ENCODE measurements around the gene HELZ2. TPM values are rescaled to one million over a fixed set of nuclear protein-coding genes. Genes with fewer than 3 reads are reported as not detected.

HELZ2 gene
- total RNA-seq, 1 experiment from 2014 or later = 135 TPM

GRCh38 chr20:63539092-63539430, 35.0 kb downstream of the HELZ2 start:
- CTCF ChIA-PET = interaction anchor here (1.0 to 3.2 kb wide), 22 partner anchors 9 to 580 kb away, joined by 3 to 37 read pairs (median 8); partner anchors contain the start of genes ARFRP1, GMEB2, HELZ2 and PPDPF
- peaks cover 10% of the 10 kb centered on the region for H3K27me3 Mint-ChIP-seq (ENCODE audit: unreplicated experiment)
- TF ChIP-seq, protein P1, sequence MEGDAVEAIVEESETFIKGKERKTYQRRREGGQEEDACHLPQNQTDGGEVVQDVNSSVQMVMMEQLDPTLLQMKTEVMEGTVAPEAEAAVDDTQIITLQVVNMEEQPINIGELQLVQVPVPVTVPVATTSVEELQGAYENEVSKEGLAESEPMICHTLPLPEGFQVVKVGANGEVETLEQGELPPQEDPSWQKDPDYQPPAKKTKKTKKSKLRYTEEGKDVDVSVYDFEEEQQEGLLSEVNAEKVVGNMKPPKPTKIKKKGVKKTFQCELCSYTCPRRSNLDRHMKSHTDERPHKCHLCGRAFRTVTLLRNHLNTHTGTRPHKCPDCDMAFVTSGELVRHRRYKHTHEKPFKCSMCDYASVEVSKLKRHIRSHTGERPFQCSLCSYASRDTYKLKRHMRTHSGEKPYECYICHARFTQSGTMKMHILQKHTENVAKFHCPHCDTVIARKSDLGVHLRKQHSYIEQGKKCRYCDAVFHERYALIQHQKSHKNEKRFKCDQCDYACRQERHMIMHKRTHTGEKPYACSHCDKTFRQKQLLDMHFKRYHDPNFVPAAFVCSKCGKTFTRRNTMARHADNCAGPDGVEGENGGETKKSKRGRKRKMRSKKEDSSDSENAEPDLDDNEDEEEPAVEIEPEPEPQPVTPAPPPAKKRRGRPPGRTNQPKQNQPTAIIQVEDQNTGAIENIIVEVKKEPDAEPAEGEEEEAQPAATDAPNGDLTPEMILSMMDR (IDR thresholded peaks at IDR 0.05; ENCODE audit: unreplicated experiment) = no peak
- DNase-seq = no peak
- peaks cover 49% of the 10 kb centered on the region for H3K36me3 Mint-ChIP-seq (ENCODE audit: insufficient read depth, unreplicated experiment)
- H3K4me3 Mint-ChIP-seq (ENCODE audit: low read depth, unreplicated experiment) = peak overlapping the region; percentile 89
- peaks cover 58% of the 10 kb centered on the region for H3K4me1 Mint-ChIP-seq (ENCODE audit: low read depth, unreplicated experiment)
- intact Hi-C loops (cut with micrococcal nuclease; ENCODE audit: unreplicated experiment) = loop anchor here (2.0 to 5.0 kb wide), 5 partner anchors 38 to 433 kb away; partner anchors contain the start of genes GMEB2 and TPD52L2
- H3K9me3 Mint-ChIP-seq (ENCODE audit: low read depth, unreplicated experiment) = no peaks in the 10 kb centered on the region
- H3K27ac Mint-ChIP-seq (ENCODE audit: unreplicated experiment) = peak overlapping the region; percentile 84
- BruUV-seq (replicated peaks) = no TSS peak

DNA sequence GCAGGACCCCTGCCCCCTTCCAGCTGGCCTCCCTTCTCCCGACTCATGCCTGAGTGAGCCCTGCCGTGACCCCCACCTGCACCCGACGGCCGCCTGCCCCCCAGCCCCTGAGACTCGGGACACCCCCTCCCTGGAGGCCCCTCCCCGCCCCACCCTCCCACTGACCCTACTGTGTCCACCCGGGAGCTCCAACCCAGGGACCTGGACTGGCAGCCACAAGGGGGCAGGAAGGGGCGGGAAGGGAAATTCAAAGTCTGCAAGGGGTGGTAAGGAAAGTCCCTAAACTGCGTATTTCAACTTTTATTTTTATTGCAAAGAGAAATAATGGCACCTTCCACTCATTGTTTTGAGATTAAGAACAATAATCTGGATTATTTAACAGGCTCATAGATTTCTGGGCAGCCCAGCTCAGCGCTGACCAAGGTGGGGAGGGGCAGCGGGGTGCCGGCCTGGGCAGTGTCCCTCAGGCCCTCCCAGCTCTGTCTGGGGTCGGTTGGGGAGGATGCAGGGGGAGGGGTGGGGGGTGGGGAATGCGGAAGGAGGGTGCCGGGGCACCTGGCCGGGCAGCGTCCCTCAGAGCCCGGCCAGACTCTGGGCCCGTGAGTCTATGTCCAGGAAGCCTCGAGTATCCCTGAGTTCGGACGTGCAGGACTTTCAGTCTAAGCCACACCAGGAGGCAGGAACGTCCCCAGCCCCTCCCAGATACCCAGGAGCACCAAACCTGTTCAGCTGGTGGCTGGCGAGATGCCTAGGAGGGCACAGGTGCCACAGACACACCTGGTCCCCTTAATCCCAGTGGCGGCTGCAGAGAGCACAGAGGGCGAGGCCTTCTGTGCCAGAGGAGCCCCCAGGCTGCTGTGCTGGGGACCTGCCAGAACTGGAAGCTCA, 35.6 kb downstream of the HELZ2 start:
- peaks cover 55% of the 10 kb centered on the region for H3K36me3 Mint-ChIP-seq (ENCODE audit: insufficient read depth, unreplicated experiment)
- intact Hi-C loops (cut with micrococcal nuclease; ENCODE audit: unreplicated experiment) = loop anchor here (2.0 to 5.0 kb wide), 5 partner anchors 39 to 434 kb away; partner anchors contain the start of genes GMEB2 and TPD52L2
- H3K9me3 Mint-ChIP-seq (ENCODE audit: low read depth, unreplicated experiment) = no peaks in the 10 kb centered on the region
- H3K4me1 Mint-ChIP-seq (ENCODE audit: low read depth, unreplicated experiment) = peaks cover 58% of the 10 kb centered on the region
- BruUV-seq (replicated peaks) = no TSS peak
- TF ChIP-seq, protein P1 (IDR thresholded peaks at IDR 0.05; ENCODE audit: unreplicated experiment) = no peak
- CTCF ChIA-PET = interaction anchor here (0.7 to 3.2 kb wide), 44 partner anchors 8 to 586 kb away, joined by 3 to 37 read pairs (median 5); partner anchors contain the start of genes ARFRP1, GMEB2, HELZ2 and PPDPF
- H3K27me3 Mint-ChIP-seq (ENCODE audit: unreplicated experiment) = peaks cover 4% of the 10 kb centered on the region
- DNase-seq = peak; percentile 97
- H3K27ac Mint-ChIP-seq (ENCODE audit: unreplicated experiment) = peak overlapping the region; percentile 84
- H3K4me3 Mint-ChIP-seq (ENCODE audit: low read depth, unreplicated experiment) = peak overlapping the region; percentile 89

GRCh38 chr20:63537525-63538203, 36.4 kb downstream of the HELZ2 start:
- CTCF ChIA-PET = interaction anchor here (0.7 to 3.2 kb wide), 41 partner anchors 8 to 587 kb away, joined by 3 to 37 read pairs (median 5); partner anchors contain the start of genes ARFRP1, HELZ2, PPDPF and PRPF6

More at GRCh38 chr20:63537525-63538203, 36.4 kb downstream of the HELZ2 start:
- H3K27me3 Mint-ChIP-seq (ENCODE audit: unreplicated experiment) = no peaks in the 10 kb centered on the region
- peak; percentile 100 for DNase-seq
- peak overlapping the region; percentile 89 for H3K4me3 Mint-ChIP-seq (ENCODE audit: low read depth, unreplicated experiment)
- H3K4me1 Mint-ChIP-seq (ENCODE audit: low read depth, unreplicated experiment) = peaks cover 60% of the 10 kb centered on the region
- peaks cover 62% of the 10 kb centered on the region for H3K36me3 Mint-ChIP-seq (ENCODE audit: insufficient read depth, unreplicated experiment)
- BruUV-seq (replicated peaks) = no TSS peak
- intact Hi-C loops (cut with micrococcal nuclease; ENCODE audit: unreplicated experiment) = loop anchor here (2.0 to 5.0 kb wide), 5 partner anchors 40 to 435 kb away; partner anchors contain the start of genes GMEB2 and TPD52L2
- H3K27ac Mint-ChIP-seq (ENCODE audit: unreplicated experiment) = peak overlapping the region; percentile 84
- H3K9me3 Mint-ChIP-seq (ENCODE audit: low read depth, unreplicated experiment) = no peaks in the 10 kb centered on the region
- TF ChIP-seq, protein P1 (IDR thresholded peaks at IDR 0.05; ENCODE audit: unreplicated experiment) = peak; percentile 99

Data from Calu3 (cell line).